GM19043 (cell line): Measurements from ENCODE around the gene WNT4.

ENCODE experiments used
- ATAC-seq: cut with Tn5 transposase; IDR thresholded peaks from one replicate; pipeline ENCODE4 v1.9.1; 2021; ENCODE audit warnings: low read depth; ENCODE audit not compliant: unreplicated experiment

Gene WNT4

GRCh38 chr1:22143065-22144033 lies at the start of gene WNT4:
WNT4 (minus strand) TSS chr1:22143097; CDS start chr1:22142922, 175 bp downstream.
- ATAC-seq = no peak

- no peak for ATAC-seq
These were observed 47.8 kb upstream of the WNT4 start for GRCh38 chr1:22190731-22191130.

GRCh38 chr1:22190251-22190650 lies 47.4 kb upstream of the WNT4 start:
- ATAC-seq = no peak

DNA sequence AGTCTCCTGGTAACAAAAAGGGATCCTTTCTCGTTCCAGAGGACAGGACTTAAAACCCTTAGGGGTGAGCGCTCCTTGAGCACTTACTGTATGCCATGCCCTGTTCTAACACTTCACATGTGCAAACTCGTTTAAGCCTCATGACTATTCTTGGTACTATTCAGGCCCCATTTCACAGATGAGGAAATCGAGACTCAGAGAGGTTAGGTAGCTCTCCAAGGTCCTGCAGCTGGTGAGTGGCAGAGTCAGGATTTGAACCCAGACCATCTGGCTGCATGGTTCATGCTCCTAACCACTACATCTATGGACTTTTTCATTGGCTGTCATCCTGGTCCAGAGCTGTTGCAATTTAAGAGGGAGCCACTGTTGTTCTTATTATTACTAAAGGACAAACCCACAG lies 46.7 kb upstream of the WNT4 start:
- no peak for ATAC-seq

DNA sequence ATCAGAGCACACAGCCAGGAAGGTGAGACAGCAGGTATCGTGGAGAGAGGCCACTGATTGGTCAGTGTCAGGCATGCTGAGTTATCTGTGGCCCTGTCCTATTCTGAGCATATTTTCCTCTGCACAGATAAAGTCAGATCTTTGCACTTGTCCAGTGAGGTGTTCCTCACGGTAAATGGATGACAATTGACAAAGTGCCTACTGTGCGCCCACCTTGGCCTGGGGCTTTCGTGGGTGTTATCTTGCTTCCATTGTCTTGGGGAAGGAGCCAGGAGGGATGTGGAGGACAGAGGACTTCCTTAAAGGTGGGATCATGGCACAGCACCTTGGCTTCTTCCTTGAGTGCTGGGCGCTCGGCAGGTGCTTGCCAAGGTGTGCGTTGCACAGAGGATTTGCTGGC lies 46.0 kb upstream of the WNT4 start:
- no peak for ATAC-seq

DNA sequence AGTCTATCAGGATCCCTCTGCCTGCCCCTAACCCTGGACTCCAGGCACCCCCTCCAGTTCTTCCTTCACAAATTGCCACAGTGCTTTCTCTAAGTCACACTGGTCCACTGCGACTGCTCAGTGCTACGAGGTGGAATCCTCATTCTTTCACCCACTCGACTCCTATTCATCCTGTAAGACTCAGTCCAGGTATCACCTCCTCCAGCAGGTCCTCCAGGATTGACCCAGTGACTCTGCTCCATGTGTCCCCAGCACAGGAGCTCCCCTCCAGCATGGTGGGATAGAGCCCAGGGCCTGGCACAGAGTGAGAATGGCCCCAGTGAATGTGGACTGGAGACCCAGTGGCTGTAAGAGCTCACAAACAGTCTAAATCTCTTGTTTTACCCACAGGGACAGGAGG lies 45.5 kb upstream of the WNT4 start:
- ATAC-seq = no peak

- ATAC-seq = no peak
These were observed 43.4 kb upstream of the WNT4 start for GRCh38 chr1:22186311-22186710.

DNA sequence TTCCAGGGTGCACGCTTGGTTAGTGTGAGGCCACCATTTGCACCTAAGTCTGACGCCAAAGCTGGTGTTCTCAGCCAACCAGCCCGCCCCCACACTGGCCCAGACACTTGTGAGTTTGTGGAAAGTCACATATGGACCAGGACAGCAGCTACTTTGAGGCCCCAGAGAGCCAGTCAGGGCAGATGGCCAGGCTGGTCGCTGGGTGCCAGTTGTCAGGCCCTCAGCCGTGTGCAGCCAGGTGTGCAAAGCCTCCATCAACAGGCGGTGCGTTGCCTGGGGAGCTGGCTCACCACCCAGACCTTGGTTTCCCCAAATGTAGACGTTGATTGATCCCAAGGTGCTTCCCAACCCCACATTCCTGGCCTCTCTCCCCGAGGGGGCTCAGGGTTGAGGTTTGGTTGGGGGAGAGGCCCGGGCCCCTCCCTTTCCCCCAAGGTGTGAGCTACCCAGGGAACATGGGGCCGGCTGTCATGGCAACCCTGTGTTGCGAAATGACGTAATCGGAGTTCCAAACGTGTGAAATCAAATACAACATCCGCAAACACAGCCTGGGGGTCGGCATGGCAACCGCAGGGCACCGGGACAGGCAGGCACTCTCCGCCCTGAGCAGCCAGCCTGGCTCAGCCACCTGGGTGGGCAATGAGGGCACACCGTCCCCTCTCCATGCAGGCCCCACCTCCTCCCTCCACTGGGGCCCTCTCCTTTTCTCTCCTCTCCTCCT lies 42.2 kb upstream of the WNT4 start:
- ATAC-seq = no peak

DNA sequence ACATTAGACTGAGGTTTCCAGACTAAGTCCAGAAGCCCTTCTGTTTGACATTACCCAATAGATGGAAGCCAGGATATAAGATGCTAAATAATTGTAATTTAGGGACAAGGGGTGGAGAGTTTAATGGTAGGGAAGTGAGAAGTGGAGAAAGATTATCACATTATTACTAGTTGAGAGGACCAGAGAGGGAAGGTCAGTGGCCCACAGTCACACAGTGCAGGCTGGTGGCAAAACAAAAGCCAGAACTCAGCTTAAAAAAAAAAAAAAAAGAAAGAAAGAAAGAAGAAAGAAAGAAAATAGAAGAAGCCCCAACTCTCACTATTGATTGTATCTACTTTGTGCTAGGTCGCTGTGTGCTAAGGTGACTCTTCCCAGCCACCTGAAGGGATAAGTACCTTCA lies 41.6 kb upstream of the WNT4 start:
- no peak for ATAC-seq

- ATAC-seq = no peak
These were observed 39.8 kb upstream of the WNT4 start for GRCh38 chr1:22182715-22183114.

- no peak for ATAC-seq
These were observed 36.4 kb upstream of the WNT4 start for GRCh38 chr1:22179197-22179803.

- ATAC-seq = no peak
These were observed 34.6 kb upstream of the WNT4 start for GRCh38 chr1:22177354-22178003.

GRCh38 chr1:22176258-22176657 lies 33.4 kb upstream of the WNT4 start:
- peak; percentile 89 for ATAC-seq

DNA sequence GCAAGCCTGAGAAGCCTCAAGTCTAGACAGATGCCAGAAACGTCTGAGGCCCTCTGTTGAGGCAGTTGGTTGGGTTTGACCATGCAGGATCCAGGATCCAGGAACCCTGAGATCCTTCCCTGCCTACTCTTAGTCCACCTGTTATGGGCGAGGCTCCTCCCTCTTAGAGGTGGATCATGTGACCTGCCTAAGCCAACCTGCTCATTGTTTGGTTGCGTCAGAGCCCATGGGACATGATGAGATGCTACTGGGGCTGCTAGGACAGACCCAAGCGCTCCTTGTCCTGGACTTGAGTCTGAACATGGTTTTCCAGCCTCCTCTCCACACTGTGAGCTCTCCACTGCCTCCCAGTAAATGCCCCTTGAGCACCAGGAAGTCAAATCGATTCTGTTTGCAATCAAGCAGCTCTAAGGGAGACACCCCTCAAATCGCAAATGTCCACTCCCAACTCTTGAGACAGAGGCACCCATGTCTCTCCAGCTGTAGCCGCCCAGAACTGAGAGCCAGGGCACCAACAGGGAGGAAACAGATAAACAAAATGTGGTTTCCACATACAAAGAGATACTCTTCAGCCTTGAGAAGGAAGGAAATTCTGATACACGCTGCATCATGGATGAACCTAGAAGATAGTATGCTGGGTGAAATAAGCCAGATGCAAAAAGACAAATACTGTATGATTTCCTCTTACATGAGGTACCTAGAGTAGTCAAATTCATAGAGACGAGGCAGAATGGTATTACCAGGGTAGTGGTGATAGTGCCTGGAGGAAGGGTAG lies 31.7 kb upstream of the WNT4 start:
- ATAC-seq = no peak

- ATAC-seq = no peak
These were observed 29.2 kb upstream of the WNT4 start for GRCh38 chr1:22171951-22172715.

DNA sequence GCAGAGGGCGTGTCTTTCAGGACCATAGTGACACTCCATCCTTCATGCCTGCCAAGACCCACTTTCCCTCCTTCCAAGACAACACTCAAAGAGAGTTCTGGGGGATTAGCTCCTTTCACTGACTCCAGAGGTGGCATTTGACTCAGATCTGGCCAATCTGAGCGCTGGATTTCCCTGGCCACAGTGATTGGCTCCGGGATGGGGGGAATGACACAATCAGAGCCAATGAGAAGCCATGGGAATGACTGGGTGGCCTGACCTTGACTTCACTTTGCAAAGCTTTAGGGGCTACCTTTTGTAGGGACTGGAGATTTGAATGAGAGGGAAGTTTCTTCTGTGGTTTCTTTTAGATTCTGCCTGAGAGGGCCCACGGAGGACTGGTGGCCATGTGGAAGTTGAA lies 26.9 kb upstream of the WNT4 start:
- ATAC-seq = no peak

- no peak for ATAC-seq
These were observed 25.6 kb upstream of the WNT4 start for GRCh38 chr1:22168412-22168973.

GRCh38 chr1:22166439-22166838 lies 23.5 kb upstream of the WNT4 start:
- no peak for ATAC-seq
